Upper lobe of left lung (tissue), 6 donors: Measurements from ENCODE around the gene SLC22A17. TPM values are rescaled to one million over a fixed set of nuclear protein-coding genes. Genes with fewer than 3 reads are reported as not detected.

Experiments
- ATAC-seq, 2 donors: fragments of 200-7000 bp; cut with Tn5 transposase; one replicate each; pipeline ENCODE4 v1.9.1; 2022; ENCODE audit warnings: mild to moderate bottlenecking in 2 of 2, moderate library complexity in 2 of 2; ENCODE audit not compliant: low FRiP score in 2 of 2
- DNase-seq, 2 donors: peaks; one replicate each; pipeline ENCODE4 v3.0.0-alpha.2; 2019 to 2020
- H3K27ac ChIP-seq, 4 donors: fragments of 200-600 bp; sonication (generic); one replicate each; pipeline ENCODE4 v1.5.1; 2016 to 2019
- H3K27me3 ChIP-seq, 4 donors: fragments of 200-600 bp; sonication (generic); one replicate each; pipeline ENCODE4 v1.5.1; 2017 to 2019
- H3K36me3 ChIP-seq, 4 donors: fragments of 200-600 bp; sonication (generic); one replicate each; pipeline ENCODE4 v1.5.1; 2016 to 2019
- H3K4me1 ChIP-seq, 4 donors: fragments of 200-600 bp; sonication (generic); one replicate each; pipeline ENCODE4 v1.5.1; 2018 to 2019
- H3K4me3 ChIP-seq, 4 donors: fragments of 200-600 bp; sonication (generic); one replicate each; pipeline ENCODE4 v1.5.1; 2017 to 2019; ENCODE audit warnings: mild to moderate bottlenecking in 2 of 4, moderate library complexity in 1 of 4
- H3K9me3 ChIP-seq, 4 donors: fragments of 200-600 bp; sonication (generic); one replicate each; pipeline ENCODE4 v1.5.1; 2018 to 2019
- CTCF ChIP-seq, 6 experiments: fragments of 450-650 bp in 4 of 6; fragments of 200-600 bp in 2 of 6; sonication (generic) in 2 of 6; IDR thresholded peaks; one replicate each; pipeline ENCODE4 v1.5.1; 2016 to 2019; ENCODE audit warnings: antibody characterized with exemption in 6 of 6
- EP300 ChIP-seq, 4 donors: sonication (generic); formaldehyde crosslinking; IDR thresholded peaks; one replicate each; pipeline ENCODE4 v1.5.1; 2017; ENCODE audit warnings: antibody characterized with exemption in 4 of 4, control low read depth in 2 of 4
- POLR2A ChIP-seq, 4 donors: fragments of 450-650 bp; IDR thresholded peaks; one replicate each; pipeline ENCODE4 v1.5.1; 2016 to 2017; ENCODE audit warnings: antibody characterized with exemption in 4 of 4, mild to moderate bottlenecking in 2 of 4
- POLR2AphosphoS5 ChIP-seq, 2 donors: sonication (generic); formaldehyde crosslinking; IDR thresholded peaks; one replicate each; pipeline ENCODE4 v1.5.1; 2017; ENCODE audit warnings: antibody characterized with exemption in 2 of 2
- WGBS, 2 donors: methylation state at CpG; one replicate each; pipeline ENCODE4 v1.1.5; 2017 to 2018; 5-methylcytosine and 5-hydroxymethylcytosine counted together
- total RNA-seq, 6 donors: library from RNA; depleted of rRNA in 4 of 6; stranded (reverse); fragments of >200 nt in 4 of 6; gene quantifications; one replicate each; pipeline versions ENCODE4 v1.1.0 to v1.2.1, GENCODE V29; 2016 to 2021
- donor health status: DM: no; HTN: no; CAD: no; lungs with moderate emphysema.
- donor health status: DM: no; HTN: yes; CAD: no; lungs with severe emphysema.

SLC22A17 gene
- total RNA-seq, 6 donors from 2014 or later, result 5.8 to 16.8 (median 12.4) TPM

- Histone ChIP-seq H3K4me3 (peak overlapping the region in 3 of 4 donors; percentile 42 to 97 (median 88)), H3K36me3 (peaks cover 0 to 28% (median 21%) of the 10 kb centered on the region in 4 donors), H3K27ac (peak overlapping the region; percentile 92 to 99 (median 96)), H3K27me3 (no peaks in the 10 kb centered on the region), H3K4me1 (peaks cover 14 to 23% (median 21%) of the 10 kb centered on the region in 4 donors), H3K9me3 (no peaks in the 10 kb centered on the region)
- no peak for ATAC-seq
- WGBS, 2 donors, result 80 to 84% methylated on average over 17 of the region's 17 CpGs
- DNase-seq, result no peak
- TF ChIP-seq POLR2AphosphoS5 (IDR thresholded peaks at IDR 0.05), result no peak
- TF ChIP-seq EP300 (IDR thresholded peaks at IDR 0.05), result no peak
- TF ChIP-seq CTCF (IDR thresholded peaks at IDR 0.05), result no peak
- TF ChIP-seq POLR2A (IDR thresholded peaks at IDR 0.05), result no peak
Observed at GRCh38 chr14:23319746-23320583, 32.7 kb downstream of the SLC22A17 start.

GRCh38 chr14:23316300-23316699, 36.4 kb downstream of the SLC22A17 start:
- Histone ChIP-seq H3K27me3 (no peaks in the 10 kb centered on the region), H3K4me1 (peaks cover 4 to 6% (median 5%) of the 10 kb centered on the region in 4 donors), H3K9me3 (no peaks in the 10 kb centered on the region), H3K27ac (no peak overlapping the region), H3K4me3 (no peak overlapping the region), H3K36me3 (peaks cover 0 to 11% (median under 1%) of the 10 kb centered on the region in 4 donors)
- TF ChIP-seq CTCF (IDR thresholded peaks at IDR 0.05), result no peak
- TF ChIP-seq POLR2A (IDR thresholded peaks at IDR 0.05), result no peak
- TF ChIP-seq EP300 (IDR thresholded peaks at IDR 0.05), result no peak
- TF ChIP-seq POLR2AphosphoS5 (IDR thresholded peaks at IDR 0.05), result no peak
- DNase-seq (no peak), ATAC-seq (no peak)
- WGBS, 2 donors, result 91 to 92% methylated on average over 5 of the region's 5 CpGs

- peaks cover 26 to 49% (median 27%) of the 10 kb centered on the region in 4 donors for H3K4me1 ChIP-seq
- ATAC-seq (no peak), DNase-seq (no peak)
- TF ChIP-seq POLR2A (IDR thresholded peaks at IDR 0.05) (no peak), CTCF (IDR thresholded peaks at IDR 0.05) (no peak), EP300 (IDR thresholded peaks at IDR 0.05) (no peak), POLR2AphosphoS5 (IDR thresholded peaks at IDR 0.05) (no peak)
- 65% methylated on average over 1 of the region's 1 CpG; no CpG with 5 or more reads in 1 of the 2 donors for WGBS, 2 donors
- H3K27me3 ChIP-seq, result no peaks in the 10 kb centered on the region
- H3K36me3 ChIP-seq, result peaks cover 0 to 38% (median 9%) of the 10 kb centered on the region in 4 donors
- H3K4me3 ChIP-seq, result no peak overlapping the region
- H3K9me3 ChIP-seq, result no peaks in the 10 kb centered on the region
- H3K27ac ChIP-seq, result no peak overlapping the region
Observed at GRCh38 chr14:23310546-23310945, 42.1 kb downstream of the SLC22A17 start.

- Histone ChIP-seq H3K27me3 (no peaks in the 10 kb centered on the region), H3K36me3 (peaks cover 0 to 38% (median 9%) of the 10 kb centered on the region in 4 donors), H3K9me3 (no peaks in the 10 kb centered on the region), H3K4me1 (peaks cover 28 to 50% (median 29%) of the 10 kb centered on the region in 4 donors), H3K4me3 (no peak overlapping the region), H3K27ac (peak overlapping the region in 2 of 4 donors; percentile 11 to 21)
- no peak for ATAC-seq
- 84 to 86% methylated on average over 17 of the region's 17 CpGs for WGBS, 2 donors
- TF ChIP-seq POLR2A (IDR thresholded peaks at IDR 0.05), result no peak
- no peak for TF ChIP-seq POLR2AphosphoS5 (IDR thresholded peaks at IDR 0.05)
- no peak for TF ChIP-seq EP300 (IDR thresholded peaks at IDR 0.05)
- no peak for TF ChIP-seq CTCF (IDR thresholded peaks at IDR 0.05)
- DNase-seq, result peak in 1 of 2 donors; percentile 71
Observed at GRCh38 chr14:23308721-23309445, 43.8 kb downstream of the SLC22A17 start.
